ENCODE data around the gene PFDN2.

PFDN2 gene

DNA sequence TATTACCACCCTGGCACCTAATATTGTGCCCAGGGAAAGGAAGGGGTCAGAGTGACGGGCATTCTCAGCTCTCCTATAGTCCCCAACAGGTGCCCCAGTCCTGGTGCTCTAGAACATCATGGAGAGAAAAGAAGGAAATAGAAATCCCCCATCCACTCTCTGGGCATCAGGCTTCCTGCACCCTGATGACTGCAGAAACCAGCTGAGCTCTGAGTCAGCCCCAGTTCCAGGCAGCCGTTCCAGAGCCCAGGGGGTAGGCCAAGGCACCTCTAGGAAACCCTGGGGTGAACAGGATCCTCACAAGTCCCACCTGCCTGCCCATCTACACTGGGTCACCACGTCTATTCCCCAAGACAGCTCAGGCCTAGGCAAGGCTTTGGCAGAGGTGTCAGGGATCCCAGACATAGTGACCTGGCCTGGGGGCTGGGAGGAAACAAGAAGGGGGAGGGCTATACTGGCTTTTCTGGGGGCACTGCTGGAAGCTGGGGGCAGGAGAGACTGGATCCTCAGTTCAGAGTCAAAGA, 29.2 kb downstream of the PFDN2 start:
- CTCF ChIA-PET, result no interaction called here
- POLR2A ChIA-PET, result interaction anchor here (1.1 kb wide), 1 partner anchor 43 kb away, joined by 3 read pairs; the partner anchor contains the start of gene USF1
- TF ChIP-seq SUZ12 (IDR thresholded peaks at IDR 0.05), result no peak
- no peak for TF ChIP-seq TARDBP (IDR thresholded peaks at IDR 0.05)
- TF ChIP-seq L3MBTL2 (conservative IDR thresholded peaks at IDR 0.05), result no peak
- TF ChIP-seq LEF1 (IDR thresholded peaks at IDR 0.05; ENCODE audit: borderline replicate concordance), result no peak
- no peak for TF ChIP-seq FOXM1 (IDR thresholded peaks at IDR 0.05; ENCODE audit: borderline replicate concordance)
- no peak for TF ChIP-seq BHLHE40 (IDR thresholded peaks at IDR 0.05; ENCODE audit: borderline replicate concordance)
- TF ChIP-seq ELF4 (IDR thresholded peaks at IDR 0.05), result no peak
- TF ChIP-seq ZNF384 (IDR thresholded peaks at IDR 0.05), result no peak
- TF ChIP-seq HDGF (IDR thresholded peaks at IDR 0.05; ENCODE audit: borderline replicate concordance), result no peak
- no peak for TF ChIP-seq FOXK2 (IDR thresholded peaks at IDR 0.05)
- TF ChIP-seq NFRKB (IDR thresholded peaks at IDR 0.05), result no peak
- TF ChIP-seq PKNOX1 (IDR thresholded peaks at IDR 0.05), result no peak
- no peak for TF ChIP-seq SP1 (IDR thresholded peaks at IDR 0.05)
- no peak for TF ChIP-seq CTBP1 (IDR thresholded peaks at IDR 0.05; ENCODE audit: borderline replicate concordance)
- TF ChIP-seq FOXA1 (IDR thresholded peaks at IDR 0.05), result no peak
- no peak for DNase-seq (ENCODE audit: extremely low spot score)

DNA sequence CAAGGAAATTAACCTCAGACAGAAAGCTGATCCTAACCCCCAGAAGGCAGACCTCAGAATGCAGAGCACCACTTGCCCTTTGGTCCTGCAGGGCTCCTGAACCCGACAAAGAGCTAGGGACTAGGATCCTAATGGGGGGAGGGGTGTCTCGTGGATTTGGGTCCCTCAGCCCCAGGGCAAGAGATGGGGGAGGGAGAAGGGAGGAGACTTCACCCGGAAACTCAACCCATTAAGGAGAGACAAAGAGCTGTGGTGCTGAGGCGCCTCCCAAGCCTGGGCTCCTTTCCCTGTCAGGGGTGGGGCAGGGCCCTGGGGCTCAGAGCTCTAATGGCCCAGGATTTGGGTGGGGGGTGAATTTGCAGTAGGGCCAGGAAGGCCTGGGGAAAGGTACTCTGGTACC, 31.4 kb downstream of the PFDN2 start:
- no peak for TF ChIP-seq SP1 (IDR thresholded peaks at IDR 0.05)
- no peak for TF ChIP-seq NFRKB (IDR thresholded peaks at IDR 0.05)
- TF ChIP-seq BHLHE40 (IDR thresholded peaks at IDR 0.05; ENCODE audit: borderline replicate concordance), result no peak
- TF ChIP-seq HDGF (IDR thresholded peaks at IDR 0.05; ENCODE audit: borderline replicate concordance), result no peak
- TF ChIP-seq ZNF384 (IDR thresholded peaks at IDR 0.05), result no peak
- TF ChIP-seq ELF4 (IDR thresholded peaks at IDR 0.05), result no peak
- TF ChIP-seq LEF1 (IDR thresholded peaks at IDR 0.05; ENCODE audit: borderline replicate concordance), result no peak
- TF ChIP-seq ARNT (IDR thresholded peaks at IDR 0.05), result no peak
- no peak for TF ChIP-seq FOXM1 (IDR thresholded peaks at IDR 0.05; ENCODE audit: borderline replicate concordance)
- TF ChIP-seq SUZ12 (IDR thresholded peaks at IDR 0.05), result no peak
- no peak for TF ChIP-seq TARDBP (IDR thresholded peaks at IDR 0.05)
- no peak for TF ChIP-seq PKNOX1 (IDR thresholded peaks at IDR 0.05)
- TF ChIP-seq FOXA1 (IDR thresholded peaks at IDR 0.05), result no peak
- TF ChIP-seq CTBP1 (IDR thresholded peaks at IDR 0.05; ENCODE audit: borderline replicate concordance), result no peak
- TF ChIP-seq L3MBTL2 (conservative IDR thresholded peaks at IDR 0.05), result no peak
- TF ChIP-seq FOXK2 (IDR thresholded peaks at IDR 0.05), result no peak
- ChIA-PET POLR2A (no interaction called here), CTCF (interaction anchor here (0.8 to 0.9 kb wide), 2 partner anchors 11 to 89 kb away, joined by 3 to 7 read pairs; no protein-coding TSS in a partner anchor)
- no peak for DNase-seq (ENCODE audit: extremely low spot score)

GRCh38 chr1:161085165-161085564, 32.7 kb downstream of the PFDN2 start:
- no peak for DNase-seq (ENCODE audit: extremely low spot score)
- ChIA-PET POLR2A (interaction anchor here (1.2 kb wide), 1 partner anchor 12 kb away, joined by 3 read pairs; no protein-coding TSS in a partner anchor), CTCF (no interaction called here)
- TF ChIP-seq SUZ12 (IDR thresholded peaks at IDR 0.05) (no peak), FOXK2 (IDR thresholded peaks at IDR 0.05) (no peak)

DNA sequence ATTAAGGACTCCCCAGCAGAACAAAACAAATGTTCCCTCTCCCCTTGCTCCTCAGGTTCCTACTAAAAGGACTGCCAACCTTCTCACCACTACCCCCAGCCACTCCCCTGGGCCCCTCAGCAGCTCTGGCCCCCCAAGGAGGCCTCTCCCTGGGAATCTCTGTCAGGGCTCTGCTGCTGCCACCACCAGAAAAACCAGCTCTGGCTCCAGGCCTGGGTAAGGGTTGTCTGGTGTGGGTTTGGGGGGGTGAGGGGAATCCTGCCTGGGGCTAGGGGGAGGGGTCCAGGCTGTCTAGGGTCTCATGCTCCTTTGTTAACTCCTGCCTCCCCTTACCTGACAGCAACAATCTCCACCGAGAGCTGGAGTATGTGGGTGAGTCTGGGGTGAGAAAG, 33.2 kb downstream of the PFDN2 start:
- TF ChIP-seq ELF4 (IDR thresholded peaks at IDR 0.05), result no peak
- no peak for TF ChIP-seq TARDBP (IDR thresholded peaks at IDR 0.05)
- TF ChIP-seq FOXK2 (IDR thresholded peaks at IDR 0.05), result no peak
- TF ChIP-seq FOXM1 (IDR thresholded peaks at IDR 0.05; ENCODE audit: borderline replicate concordance), result no peak
- TF ChIP-seq PKNOX1 (IDR thresholded peaks at IDR 0.05), result no peak
- no peak for TF ChIP-seq BHLHE40 (IDR thresholded peaks at IDR 0.05; ENCODE audit: borderline replicate concordance)
- no peak for DNase-seq (ENCODE audit: extremely low spot score)
- POLR2A ChIA-PET, result interaction anchor here (0.8 to 1.2 kb wide), 2 partner anchors 11 to 13 kb away, joined by 3 read pairs; no protein-coding TSS in a partner anchor
- CTCF ChIA-PET, result no interaction called here

DNA sequence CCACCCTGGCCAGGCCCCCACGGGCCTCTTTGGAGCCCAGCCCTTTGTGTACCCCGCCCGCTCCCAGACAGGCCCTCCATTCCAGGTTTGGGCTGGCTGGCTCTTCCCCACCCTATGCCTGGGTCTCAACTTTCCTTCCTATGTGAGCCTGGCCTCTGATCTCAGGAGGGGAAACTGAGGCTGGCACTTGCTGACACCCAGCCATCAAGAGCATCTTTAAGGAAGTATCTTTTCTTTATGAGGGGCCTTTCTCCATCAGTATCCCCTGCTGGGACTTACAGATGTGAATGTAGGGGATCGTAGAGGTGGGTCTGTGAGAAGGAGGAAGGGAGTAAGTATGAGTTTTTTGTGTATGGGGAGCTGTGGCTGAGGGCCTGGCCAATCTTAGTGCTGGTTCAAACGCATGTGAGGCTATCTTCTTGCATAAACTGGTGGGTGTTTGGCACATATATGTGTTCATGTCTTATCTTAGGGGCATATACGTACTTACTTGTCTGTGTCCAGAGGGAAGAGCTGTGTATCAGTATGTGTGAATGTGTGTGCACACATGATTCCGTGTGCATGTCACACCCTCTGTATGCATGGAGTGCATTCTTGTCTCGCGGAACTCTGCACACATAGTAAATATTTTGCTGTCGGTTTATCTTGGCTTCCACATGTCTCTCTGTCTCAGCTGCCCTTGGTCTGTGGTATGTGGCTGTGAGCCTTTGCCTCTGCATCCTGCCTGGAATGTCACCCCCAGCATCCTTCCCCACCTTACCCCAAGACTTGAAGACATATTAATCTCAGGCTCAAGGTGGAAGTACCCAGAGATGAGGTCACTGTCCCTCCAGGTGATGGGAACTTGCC, 33.9 kb downstream of the PFDN2 start:
- DNase-seq (ENCODE audit: extremely low spot score), result no peak
- POLR2A ChIA-PET, result interaction anchor here (0.8 kb wide), 1 partner anchor 13 kb away, joined by 3 read pairs; no protein-coding TSS in a partner anchor
- TF ChIP-seq ZNF384 (IDR thresholded peaks at IDR 0.05) (no peak), FOXK2 (IDR thresholded peaks at IDR 0.05) (no peak), ELF4 (IDR thresholded peaks at IDR 0.05) (no peak)
- CTCF ChIA-PET, result no interaction called here

DNA sequence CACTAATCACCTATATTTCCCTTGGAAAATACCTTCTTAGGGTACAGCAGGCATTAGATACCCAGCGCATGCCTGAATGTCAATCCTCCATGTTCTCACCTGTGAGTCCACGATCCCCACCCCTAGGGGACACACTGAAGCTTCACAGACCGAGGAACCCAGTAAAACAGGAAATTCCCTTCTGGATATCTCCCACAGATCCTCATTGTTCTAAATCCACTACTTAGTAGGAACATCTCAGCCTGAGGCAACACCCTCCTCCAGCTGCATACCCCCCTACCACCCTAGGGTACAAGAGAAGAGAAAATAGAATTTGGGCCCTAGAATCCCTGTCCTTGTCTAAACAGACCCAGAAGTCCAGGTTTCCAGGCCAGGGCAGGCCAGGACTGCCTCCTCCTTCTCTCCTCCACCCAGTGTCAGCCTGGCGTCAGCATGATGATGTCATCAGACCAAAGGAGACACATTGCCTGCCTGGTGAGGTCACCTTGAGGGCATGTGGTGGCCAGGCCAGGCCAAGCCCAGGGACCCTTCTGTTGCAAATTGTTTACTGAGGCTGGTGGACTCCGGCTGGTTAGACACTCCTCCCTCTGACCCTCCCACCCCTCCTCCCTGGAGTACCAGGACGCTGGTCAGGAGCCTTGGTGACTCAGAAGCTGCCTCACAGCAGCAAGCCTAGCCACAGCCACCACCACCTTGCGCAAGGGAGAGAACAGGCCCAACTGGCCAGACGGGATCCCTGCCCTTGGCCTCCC, 34.7 kb downstream of the PFDN2 start:
- CTCF ChIA-PET, result interaction anchor here (0.6 kb wide), 1 partner anchor 15 kb away, joined by 3 read pairs; the partner anchor contains the start of gene KLHDC9
- peak; percentile 40 for DNase-seq (ENCODE audit: extremely low spot score)

More for the DNA sequence above, 34.7 kb downstream of the PFDN2 start:
- TF ChIP-seq ARNT (IDR thresholded peaks at IDR 0.05) (no peak), TARDBP (IDR thresholded peaks at IDR 0.05) (no peak), SUZ12 (IDR thresholded peaks at IDR 0.05) (no peak), HDGF (IDR thresholded peaks at IDR 0.05; ENCODE audit: borderline replicate concordance) (no peak), PKNOX1 (IDR thresholded peaks at IDR 0.05) (no peak), NFRKB (IDR thresholded peaks at IDR 0.05) (no peak), BHLHE40 (IDR thresholded peaks at IDR 0.05; ENCODE audit: borderline replicate concordance) (no peak), LEF1 (IDR thresholded peaks at IDR 0.05; ENCODE audit: borderline replicate concordance) (no peak)
- POLR2A ChIA-PET, result no interaction called here
